SU-DHL-6 (cell line): Measurements from ENCODE around the gene KLK10.

ENCODE experiments used
- CTCF ChIP-seq: fragments of 200-600 bp; sonication (generic); IDR thresholded peaks from one replicate; pipeline ENCODE4 v1.5.1; 2017; ENCODE audit warnings: antibody characterized with exemption, mild to moderate bottlenecking, low read length, moderate library complexity; ENCODE audit not compliant: insufficient read depth, poor library complexity, severe bottlenecking
- EZH2phosphoT487 ChIP-seq: fragments of 200-600 bp; sonication (generic), shearing (Covaris generic); conservative IDR thresholded peaks from 2 replicates; pipeline ENCODE4 v1.6.1; 2018; ENCODE audit warnings: mild to moderate bottlenecking, antibody characterized with exemption, low read length, moderate library complexity, mixed read lengths

GRCh38 chr19:51025401-51025800, 5.9 kb upstream of the KLK10 start:
- TF ChIP-seq CTCF: no peak
- no peak for TF ChIP-seq EZH2phosphoT487
